IMR-90 (cell line): Measurements from ENCODE around the gene IGSF3.

ENCODE experiments used
- BHLHE40 ChIP-seq: fragments of 150-350 bp; IDR thresholded peaks from 2 replicates; pipeline ENCODE4 v1.6.1; 2016; ENCODE audit warnings: mild to moderate bottlenecking, low read depth, low read length
- CEBPB ChIP-seq: IDR thresholded peaks from 2 replicates; pipeline ENCODE4 v1.6.1; 2012; ENCODE audit warnings: low read depth, low read length, improper control_type of control experiment
- CTCF ChIP-seq: conservative IDR thresholded peaks from 2 replicates; pipeline ENCODE4 v1.5.1; 2012; ENCODE audit warnings: mild to moderate bottlenecking, low read depth, low read length, improper control_type of control experiment
- RFX5 ChIP-seq: IDR thresholded peaks from 2 replicates; pipeline ENCODE4 v1.8.0; 2012; ENCODE audit warnings: low read depth, mild to moderate bottlenecking, low read length, moderate library complexity
- SMC3 ChIP-seq: fragments of 150-350 bp; IDR thresholded peaks from 2 replicates; pipeline ENCODE4 v1.6.1; 2016; ENCODE audit warnings: low read depth, mild to moderate bottlenecking, antibody characterized with exemption, low read length, moderate library complexity
- USF2 ChIP-seq: fragments of 150-350 bp; IDR thresholded peaks from 2 replicates; pipeline ENCODE4 v1.6.1; 2017; ENCODE audit warnings: mild to moderate bottlenecking, antibody characterized with exemption, low read length, low read depth
- TF ChIP-seq, protein P1 (sequence below): fragments of 150-350 bp; IDR thresholded peaks from 2 replicates; pipeline ENCODE4 v1.6.1; 2016; ENCODE audit warnings: low read depth, mild to moderate bottlenecking, low read length, moderate library complexity, borderline replicate concordance

- TF ChIP-seq CTCF = no peak
- TF ChIP-seq CEBPB = no peak
- TF ChIP-seq RFX5 = no peak
- TF ChIP-seq USF2 = no peak
- TF ChIP-seq BHLHE40 = no peak
- TF ChIP-seq SMC3 = no peak
- TF ChIP-seq, protein P1, sequence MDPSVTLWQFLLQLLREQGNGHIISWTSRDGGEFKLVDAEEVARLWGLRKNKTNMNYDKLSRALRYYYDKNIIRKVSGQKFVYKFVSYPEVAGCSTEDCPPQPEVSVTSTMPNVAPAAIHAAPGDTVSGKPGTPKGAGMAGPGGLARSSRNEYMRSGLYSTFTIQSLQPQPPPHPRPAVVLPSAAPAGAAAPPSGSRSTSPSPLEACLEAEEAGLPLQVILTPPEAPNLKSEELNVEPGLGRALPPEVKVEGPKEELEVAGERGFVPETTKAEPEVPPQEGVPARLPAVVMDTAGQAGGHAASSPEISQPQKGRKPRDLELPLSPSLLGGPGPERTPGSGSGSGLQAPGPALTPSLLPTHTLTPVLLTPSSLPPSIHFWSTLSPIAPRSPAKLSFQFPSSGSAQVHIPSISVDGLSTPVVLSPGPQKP = no peak
Measured at GRCh38 chr1:116698244-116698595, 30.7 kb upstream of the IGSF3 start.
